ENCODE data around the gene ATXN1.

ATXN1 gene

DNA sequence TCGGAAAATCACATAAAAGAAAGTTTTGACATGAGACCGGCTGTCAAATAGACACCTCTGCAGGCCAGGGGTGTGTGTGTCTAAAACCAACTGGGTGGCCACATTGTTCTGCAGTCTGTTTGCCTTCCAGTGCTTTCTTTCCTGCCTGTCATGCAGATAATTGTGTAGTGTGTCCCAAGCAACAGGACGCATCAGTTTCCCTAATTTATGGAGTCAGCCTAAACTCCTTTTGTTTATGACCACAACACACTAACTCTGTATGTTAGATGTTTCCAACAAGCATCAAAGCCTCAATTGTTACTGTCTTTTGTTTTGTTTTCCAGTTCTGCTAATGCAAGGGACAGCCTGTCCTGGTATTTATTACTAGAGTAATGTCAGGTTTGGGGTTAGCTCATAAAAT is 205.7 kb downstream of the ATXN1 start:
- Histone ChIP-seq H3K27ac (replicated peaks) (no peak overlapping the region), H3K4me3 (replicated peaks; ENCODE audit: insufficient read depth, low read length) (no peak overlapping the region), H3K27me3 (ENCODE audit: insufficient read depth, poor library complexity, severe bottlenecking) (no peaks in the 10 kb centered on the region)
- DNase-seq (ENCODE audit: low read depth in 1 of 2, low spot score in 1 of 2) = no peak
- TF ChIP-seq, protein P1, sequence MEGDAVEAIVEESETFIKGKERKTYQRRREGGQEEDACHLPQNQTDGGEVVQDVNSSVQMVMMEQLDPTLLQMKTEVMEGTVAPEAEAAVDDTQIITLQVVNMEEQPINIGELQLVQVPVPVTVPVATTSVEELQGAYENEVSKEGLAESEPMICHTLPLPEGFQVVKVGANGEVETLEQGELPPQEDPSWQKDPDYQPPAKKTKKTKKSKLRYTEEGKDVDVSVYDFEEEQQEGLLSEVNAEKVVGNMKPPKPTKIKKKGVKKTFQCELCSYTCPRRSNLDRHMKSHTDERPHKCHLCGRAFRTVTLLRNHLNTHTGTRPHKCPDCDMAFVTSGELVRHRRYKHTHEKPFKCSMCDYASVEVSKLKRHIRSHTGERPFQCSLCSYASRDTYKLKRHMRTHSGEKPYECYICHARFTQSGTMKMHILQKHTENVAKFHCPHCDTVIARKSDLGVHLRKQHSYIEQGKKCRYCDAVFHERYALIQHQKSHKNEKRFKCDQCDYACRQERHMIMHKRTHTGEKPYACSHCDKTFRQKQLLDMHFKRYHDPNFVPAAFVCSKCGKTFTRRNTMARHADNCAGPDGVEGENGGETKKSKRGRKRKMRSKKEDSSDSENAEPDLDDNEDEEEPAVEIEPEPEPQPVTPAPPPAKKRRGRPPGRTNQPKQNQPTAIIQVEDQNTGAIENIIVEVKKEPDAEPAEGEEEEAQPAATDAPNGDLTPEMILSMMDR (IDR thresholded peaks at IDR 0.05; ENCODE audit: insufficient read depth, low read length) = no peak
- TF ChIP-seq, protein P2, sequence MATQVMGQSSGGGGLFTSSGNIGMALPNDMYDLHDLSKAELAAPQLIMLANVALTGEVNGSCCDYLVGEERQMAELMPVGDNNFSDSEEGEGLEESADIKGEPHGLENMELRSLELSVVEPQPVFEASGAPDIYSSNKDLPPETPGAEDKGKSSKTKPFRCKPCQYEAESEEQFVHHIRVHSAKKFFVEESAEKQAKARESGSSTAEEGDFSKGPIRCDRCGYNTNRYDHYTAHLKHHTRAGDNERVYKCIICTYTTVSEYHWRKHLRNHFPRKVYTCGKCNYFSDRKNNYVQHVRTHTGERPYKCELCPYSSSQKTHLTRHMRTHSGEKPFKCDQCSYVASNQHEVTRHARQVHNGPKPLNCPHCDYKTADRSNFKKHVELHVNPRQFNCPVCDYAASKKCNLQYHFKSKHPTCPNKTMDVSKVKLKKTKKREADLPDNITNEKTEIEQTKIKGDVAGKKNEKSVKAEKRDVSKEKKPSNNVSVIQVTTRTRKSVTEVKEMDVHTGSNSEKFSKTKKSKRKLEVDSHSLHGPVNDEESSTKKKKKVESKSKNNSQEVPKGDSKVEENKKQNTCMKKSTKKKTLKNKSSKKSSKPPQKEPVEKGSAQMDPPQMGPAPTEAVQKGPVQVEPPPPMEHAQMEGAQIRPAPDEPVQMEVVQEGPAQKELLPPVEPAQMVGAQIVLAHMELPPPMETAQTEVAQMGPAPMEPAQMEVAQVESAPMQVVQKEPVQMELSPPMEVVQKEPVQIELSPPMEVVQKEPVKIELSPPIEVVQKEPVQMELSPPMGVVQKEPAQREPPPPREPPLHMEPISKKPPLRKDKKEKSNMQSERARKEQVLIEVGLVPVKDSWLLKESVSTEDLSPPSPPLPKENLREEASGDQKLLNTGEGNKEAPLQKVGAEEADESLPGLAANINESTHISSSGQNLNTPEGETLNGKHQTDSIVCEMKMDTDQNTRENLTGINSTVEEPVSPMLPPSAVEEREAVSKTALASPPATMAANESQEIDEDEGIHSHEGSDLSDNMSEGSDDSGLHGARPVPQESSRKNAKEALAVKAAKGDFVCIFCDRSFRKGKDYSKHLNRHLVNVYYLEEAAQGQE (IDR thresholded peaks at IDR 0.05; ENCODE audit: insufficient replicate concordance, low read depth) = no peak
- TF ChIP-seq POLR2AphosphoS5 (IDR thresholded peaks at IDR 0.05; ENCODE audit: low read depth) (no peak), GABPA (IDR thresholded peaks at IDR 0.05; ENCODE audit: low read depth) (no peak), SPI1 (IDR thresholded peaks at IDR 0.05; ENCODE audit: borderline replicate concordance, low read depth) (no peak)

DNA sequence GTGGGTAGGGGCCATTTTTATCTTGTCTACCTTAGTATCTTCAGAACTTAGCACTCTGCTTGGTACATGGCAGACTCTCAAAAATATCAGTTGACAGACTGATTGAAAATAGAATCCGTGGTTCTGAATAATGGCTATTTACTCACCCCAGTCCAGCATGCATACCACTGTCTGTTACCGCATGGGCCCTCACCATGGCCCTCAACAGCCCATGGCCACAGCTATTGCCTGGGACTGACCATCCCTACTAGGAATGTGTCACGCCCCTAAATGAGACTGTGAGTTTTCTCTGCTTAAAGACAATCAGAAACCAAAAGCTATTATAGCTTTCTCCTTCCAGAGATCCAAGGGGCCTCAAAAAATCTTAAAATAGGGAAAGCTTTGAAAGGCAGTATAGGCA is 207.7 kb downstream of the ATXN1 start:
- Histone ChIP-seq H3K27ac (replicated peaks) (no peak overlapping the region), H3K27me3 (ENCODE audit: insufficient read depth, poor library complexity, severe bottlenecking) (no peaks in the 10 kb centered on the region), H3K4me3 (replicated peaks; ENCODE audit: insufficient read depth, low read length) (no peak overlapping the region)
- TF ChIP-seq GABPA (IDR thresholded peaks at IDR 0.05; ENCODE audit: low read depth) (no peak), POLR2AphosphoS5 (IDR thresholded peaks at IDR 0.05; ENCODE audit: low read depth) (no peak), SPI1 (IDR thresholded peaks at IDR 0.05; ENCODE audit: borderline replicate concordance, low read depth) (no peak)
- TF ChIP-seq, protein P2 (IDR thresholded peaks at IDR 0.05; ENCODE audit: insufficient replicate concordance, low read depth) = no peak
- TF ChIP-seq, protein P1 (IDR thresholded peaks at IDR 0.05; ENCODE audit: insufficient read depth, low read length) = no peak
- no peak for DNase-seq (ENCODE audit: low read depth in 1 of 2, low spot score in 1 of 2)

DNA sequence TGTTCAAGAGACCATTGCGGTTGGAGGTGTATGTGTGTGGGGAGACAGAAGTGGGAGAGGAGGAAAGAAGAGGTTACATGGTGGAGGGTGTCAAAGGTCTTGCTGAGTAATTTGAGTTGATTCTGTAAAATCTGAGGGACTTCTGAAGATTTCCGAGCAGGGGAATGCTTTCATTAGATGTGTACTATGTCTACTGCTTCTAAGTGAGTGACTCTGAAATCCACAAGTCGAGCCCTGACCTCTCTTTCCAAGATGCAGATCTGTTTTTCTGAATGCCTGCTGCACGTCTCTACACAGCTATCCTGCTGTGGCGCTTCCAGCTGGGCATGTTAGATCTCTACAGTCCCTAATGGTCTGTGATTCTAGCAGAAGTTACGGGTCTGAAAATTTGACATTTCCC is 209.8 kb downstream of the ATXN1 start:
- TF ChIP-seq POLR2AphosphoS5 (IDR thresholded peaks at IDR 0.05; ENCODE audit: low read depth) (no peak), GABPA (IDR thresholded peaks at IDR 0.05; ENCODE audit: low read depth) (no peak), SPI1 (IDR thresholded peaks at IDR 0.05; ENCODE audit: borderline replicate concordance, low read depth) (no peak)
- TF ChIP-seq, protein P2 (IDR thresholded peaks at IDR 0.05; ENCODE audit: insufficient replicate concordance, low read depth) = no peak
- TF ChIP-seq, protein P1 (IDR thresholded peaks at IDR 0.05; ENCODE audit: insufficient read depth, low read length) = no peak
- Histone ChIP-seq H3K27ac (replicated peaks) (no peak overlapping the region), H3K4me3 (replicated peaks; ENCODE audit: insufficient read depth, low read length) (no peak overlapping the region), H3K27me3 (ENCODE audit: insufficient read depth, poor library complexity, severe bottlenecking) (no peaks in the 10 kb centered on the region)
- DNase-seq (ENCODE audit: low read depth in 1 of 2, low spot score in 1 of 2) = no peak

Data from HL-60 (cell line).